PFSK-1 (cell line): Measurements from ENCODE around the gene NOTCH3.

ENCODE experiments used
- POLR2AphosphoS5 ChIP-seq: IDR thresholded peaks from 2 replicates; pipeline ENCODE4 v1.6.1; 2012; ENCODE audit warnings: low read depth, mild to moderate bottlenecking, control low read depth, low read length, moderate library complexity
- REST ChIP-seq, 2 experiments: IDR thresholded peaks; 2 replicates each; pipeline versions ENCODE4 v1.6.1 to v1.8.0; 2011 to 2012; ENCODE audit warnings: low read depth in 2 of 2, low read length in 2 of 2, control low read depth in 1 of 2, inconsistent platforms in 1 of 2, mild to moderate bottlenecking in 1 of 2, moderate library complexity in 1 of 2; ENCODE audit not compliant: insufficient read depth in 1 of 2
- SIN3A ChIP-seq: IDR thresholded peaks from 2 replicates; pipeline ENCODE4 v1.6.1; 2012; ENCODE audit warnings: mild to moderate bottlenecking, low read length, moderate library complexity, borderline replicate concordance; ENCODE audit not compliant: insufficient read depth
- TAF1 ChIP-seq: IDR thresholded peaks from 2 replicates; pipeline ENCODE4 v1.6.1; 2012; ENCODE audit warnings: low read length, control low read depth, borderline replicate concordance; ENCODE audit not compliant: insufficient read depth

- TF ChIP-seq POLR2AphosphoS5: no peak
- TF ChIP-seq REST (IDR thresholded peaks at IDR 0.05; ENCODE audit: insufficient read depth in 1 of 2, low read depth in 2 of 2, low read length in 2 of 2): no peak
- no peak for TF ChIP-seq TAF1
- no peak for TF ChIP-seq SIN3A
These were observed 53.7 kb downstream of the NOTCH3 start for GRCh38 chr19:15147090-15147489.
